ENCODE measurements around the gene CHD6.
A peak's percentile ranks its signal among the peaks of the same experiment; 100 is the strongest.

Gene CHD6

DNA sequence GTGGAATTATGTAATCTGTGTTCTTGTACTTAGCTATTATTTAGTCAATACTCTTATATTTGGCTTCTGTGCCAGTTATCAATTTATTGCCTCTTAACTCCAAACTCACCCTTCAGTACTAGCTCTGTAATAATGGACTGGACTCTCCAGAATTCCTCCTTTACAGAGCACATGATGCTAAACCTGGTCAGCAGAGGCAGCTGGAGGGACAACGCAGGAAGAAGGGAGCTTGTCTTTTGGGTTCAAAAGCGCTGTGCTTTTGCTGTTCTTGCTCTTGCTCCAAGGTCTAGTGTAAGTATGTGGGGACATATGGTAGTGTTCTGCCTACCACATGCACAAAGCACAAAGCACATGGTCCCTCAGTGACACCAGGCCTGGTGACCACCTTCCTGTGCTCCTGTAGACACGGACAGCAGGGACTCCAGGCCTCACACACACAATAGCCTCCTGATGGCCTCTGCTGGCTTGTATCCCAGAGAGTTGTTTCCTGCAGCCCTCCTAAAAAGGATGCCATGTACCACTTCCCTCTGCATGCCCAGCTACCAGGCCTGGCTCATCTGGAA, 46.1 kb downstream of the CHD6 start:
- H3K4me1 Mint-ChIP-seq = peaks cover 60% of the 10 kb centered on the region
- peak overlapping the region in 1 of 3 experiments; percentile 36 for H3K27ac Mint-ChIP-seq
- TF ChIP-seq CTCF (IDR thresholded peaks at IDR 0.05; ENCODE audit: unreplicated experiment in 3 of 3) = no peak
- peaks cover 4% of the 10 kb centered on the region for H3K9me3 Mint-ChIP-seq
- no peaks in the 10 kb centered on the region for H3K27me3 Mint-ChIP-seq (ENCODE audit: low read depth)
- peaks cover 8% of the 10 kb centered on the region for H3K36me3 Mint-ChIP-seq (ENCODE audit: low read depth)
- no peak overlapping the region for H3K4me3 Mint-ChIP-seq

DNA sequence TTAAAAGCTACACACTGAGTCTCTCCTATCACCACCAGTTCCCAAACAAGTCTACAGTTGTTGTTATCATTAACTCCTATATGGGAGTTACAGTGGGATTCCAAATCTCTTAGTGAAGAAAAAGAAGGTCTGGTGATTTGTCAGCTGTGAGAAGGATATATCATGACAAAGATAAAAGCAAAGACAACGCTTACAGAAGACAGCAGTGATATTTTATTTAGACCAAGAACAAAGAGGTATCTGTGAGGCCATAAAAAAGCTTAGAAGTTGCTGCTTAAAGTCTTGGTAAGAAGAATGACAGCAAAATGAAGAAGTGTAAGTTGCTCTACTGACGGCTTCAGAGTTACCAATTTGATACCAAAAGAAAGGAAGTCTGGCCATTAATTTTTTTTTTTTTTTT, 47.2 kb downstream of the CHD6 start:
- Mint-ChIP-seq H3K9me3 (peaks cover 4% of the 10 kb centered on the region), H3K27ac (peak overlapping the region; percentile 36 to 59 (median 49)), H3K36me3 (ENCODE audit: low read depth) (peaks cover 16% of the 10 kb centered on the region), H3K4me3 (no peak overlapping the region), H3K27me3 (ENCODE audit: low read depth) (no peaks in the 10 kb centered on the region), H3K4me1 (peaks cover 53% of the 10 kb centered on the region)
- TF ChIP-seq CTCF (IDR thresholded peaks at IDR 0.05; ENCODE audit: unreplicated experiment in 3 of 3) = no peak

GRCh38 chr20:41570557-41570956, 47.6 kb downstream of the CHD6 start:
- no peaks in the 10 kb centered on the region for H3K27me3 Mint-ChIP-seq (ENCODE audit: low read depth)
- H3K4me1 Mint-ChIP-seq = peaks cover 50% of the 10 kb centered on the region
- no peak overlapping the region for H3K4me3 Mint-ChIP-seq
- H3K27ac Mint-ChIP-seq = peak overlapping the region; percentile 36 to 59 (median 49)
- TF ChIP-seq CTCF (IDR thresholded peaks at IDR 0.05; ENCODE audit: unreplicated experiment in 3 of 3) = no peak
- H3K36me3 Mint-ChIP-seq (ENCODE audit: low read depth) = peaks cover 19% of the 10 kb centered on the region
- peaks cover 2% of the 10 kb centered on the region for H3K9me3 Mint-ChIP-seq

DNA sequence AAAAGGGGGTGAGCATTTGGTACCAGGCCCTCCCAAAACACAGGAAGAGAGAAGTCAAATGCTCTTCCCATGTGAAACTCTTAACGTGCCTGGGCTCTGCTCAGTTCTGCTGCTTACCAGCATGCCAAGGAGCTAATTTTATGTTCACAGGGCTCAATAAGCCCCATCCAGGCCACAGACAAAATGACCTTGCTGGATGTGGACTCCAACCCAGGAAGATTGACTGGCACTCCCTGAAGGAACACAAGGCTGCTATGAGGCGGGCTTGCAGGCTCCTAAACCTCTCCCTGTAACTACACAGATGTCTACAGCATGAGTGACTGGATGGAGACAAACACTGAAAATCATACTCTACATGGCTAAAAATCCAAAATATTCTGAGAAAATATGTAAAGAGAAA, 50.6 kb downstream of the CHD6 start:
- Mint-ChIP-seq H3K27ac (no peak overlapping the region), H3K36me3 (ENCODE audit: low read depth) (peaks cover 32% of the 10 kb centered on the region), H3K9me3 (peaks cover 2% of the 10 kb centered on the region), H3K27me3 (ENCODE audit: low read depth) (no peaks in the 10 kb centered on the region), H3K4me3 (no peak overlapping the region), H3K4me1 (peaks cover 32% of the 10 kb centered on the region)
- TF ChIP-seq CTCF (IDR thresholded peaks at IDR 0.05; ENCODE audit: unreplicated experiment in 3 of 3) = no peak

DNA sequence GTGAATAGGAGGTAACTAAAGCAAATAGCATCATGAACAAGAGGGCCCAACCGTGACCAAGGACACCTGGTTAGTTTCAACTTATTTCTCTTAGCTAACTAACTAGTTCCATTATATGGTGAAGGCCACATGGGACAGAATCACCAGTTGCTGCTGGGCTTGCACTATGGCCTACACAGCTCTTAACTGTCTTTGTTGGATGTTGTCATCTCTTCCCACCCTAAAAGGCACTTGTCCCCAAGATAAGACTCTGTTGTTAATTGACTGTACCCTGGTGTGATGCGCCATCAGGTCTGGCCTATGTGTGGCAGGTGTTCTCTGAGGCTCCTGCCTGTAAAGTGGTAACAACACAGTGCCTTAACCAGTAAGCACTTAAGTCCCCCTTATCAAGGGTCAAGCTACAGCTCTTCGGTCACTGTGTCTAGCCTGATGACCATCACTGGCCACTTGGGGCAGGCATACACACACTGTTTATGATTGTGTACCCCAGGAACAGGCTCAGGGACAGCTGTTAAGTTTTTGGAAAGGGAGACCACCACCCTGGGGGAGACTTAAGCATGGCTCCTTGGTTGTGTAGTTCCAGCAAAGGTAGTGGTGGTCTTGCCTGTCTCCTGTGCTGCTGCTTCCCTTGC, 51.2 kb downstream of the CHD6 start:
- Mint-ChIP-seq H3K4me3 (no peak overlapping the region), H3K27me3 (ENCODE audit: low read depth) (no peaks in the 10 kb centered on the region), H3K27ac (no peak overlapping the region), H3K36me3 (ENCODE audit: low read depth) (peaks cover 32% of the 10 kb centered on the region), H3K4me1 (peaks cover 28% of the 10 kb centered on the region), H3K9me3 (peaks cover 2% of the 10 kb centered on the region)
- TF ChIP-seq CTCF (IDR thresholded peaks at IDR 0.05; ENCODE audit: unreplicated experiment in 3 of 3) = no peak

DNA sequence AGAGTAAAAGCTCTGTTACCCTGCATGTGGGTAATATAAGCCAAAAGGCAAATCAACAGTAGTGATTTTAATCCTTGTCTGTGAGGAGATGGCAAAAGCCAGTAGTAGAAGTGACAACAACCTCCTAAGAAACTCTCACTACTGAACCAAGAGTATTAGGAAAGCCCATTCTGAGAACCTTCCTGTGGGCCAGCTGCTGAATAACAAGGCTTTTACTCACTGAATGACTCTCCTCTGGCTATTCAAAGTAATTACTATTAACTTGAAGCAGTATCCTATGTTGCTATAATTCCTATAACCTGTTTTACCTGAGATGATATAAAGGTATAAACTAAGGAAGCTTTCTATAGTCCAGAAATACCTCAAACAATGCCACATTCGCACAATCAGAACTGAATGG, 55.1 kb downstream of the CHD6 start:
- Mint-ChIP-seq H3K4me1 (peaks cover 5% of the 10 kb centered on the region), H3K27ac (no peak overlapping the region), H3K4me3 (no peak overlapping the region), H3K36me3 (ENCODE audit: low read depth) (peaks cover 63% of the 10 kb centered on the region), H3K27me3 (ENCODE audit: low read depth) (no peaks in the 10 kb centered on the region), H3K9me3 (peaks cover 32% of the 10 kb centered on the region)
- no peak for TF ChIP-seq CTCF (IDR thresholded peaks at IDR 0.05; ENCODE audit: unreplicated experiment in 3 of 3)

Data from nephron (organoid).